GM23338 (cell line): Measurements from ENCODE around the gene ACSBG1. TPM values are rescaled to one million over a fixed set of nuclear protein-coding genes. Genes with fewer than 3 reads are reported as not detected.

ENCODE experiments used
- ATAC-seq: fragments of 200-7000 bp; cut with Tn5 transposase; 3 replicates; pipeline ENCODE4 v1.9.1; 2020
- DNase-seq: peaks from one replicate; pipeline ENCODE4 v3.0.0-alpha.2; 2015; ENCODE audit warnings: low spot score
- H2AFZ ChIP-seq: fragments of 200-600 bp; sonication (generic); 2 replicates; pipeline ENCODE4 v1.8.0; 2016; ENCODE audit warnings: antibody characterized with exemption, mild to moderate bottlenecking, moderate library complexity
- H3F3A ChIP-seq: fragments of 200-600 bp; sonication (generic); replicated peaks from 2 replicates; pipeline ENCODE4 v1.8.0; 2017; ENCODE audit warnings: antibody characterized with exemption, mixed run types, low read depth
- H3K27ac ChIP-seq: fragments of 200-600 bp; sonication (generic); 2 replicates; pipeline ENCODE4 v1.6.1; 2016; ENCODE audit warnings: low read depth
- H3K27me3 ChIP-seq: fragments of 200-600 bp; sonication (generic); 2 replicates; pipeline ENCODE4 v1.8.0; 2016; ENCODE audit warnings: mild to moderate bottlenecking, mixed run types, moderate library complexity; ENCODE audit not compliant: insufficient read depth
- H3K36me3 ChIP-seq: fragments of 200-600 bp; sonication (generic); 2 replicates; pipeline ENCODE4 v1.8.0; 2016; ENCODE audit warnings: mild to moderate bottlenecking; ENCODE audit not compliant: insufficient read depth
- H3K4me1 ChIP-seq: fragments of 200-600 bp; sonication (generic); 2 replicates; pipeline ENCODE4 v1.8.0; 2016; ENCODE audit warnings: mild to moderate bottlenecking, moderate library complexity; ENCODE audit not compliant: insufficient read depth
- H3K4me2 ChIP-seq: fragments of 200-600 bp; sonication (generic); 2 replicates; pipeline ENCODE4 v1.7.1; 2017; ENCODE audit warnings: mixed run types
- H3K4me3 ChIP-seq: fragments of 200-600 bp; sonication (generic); 2 replicates; pipeline ENCODE4 v1.6.1; 2016; ENCODE audit warnings: mixed run types
- H3K79me2 ChIP-seq: fragments of 200-600 bp; sonication (generic); replicated peaks from 2 replicates; pipeline ENCODE4 v1.8.0; 2017; ENCODE audit warnings: mild to moderate bottlenecking; ENCODE audit not compliant: insufficient read depth
- H3K9me2 ChIP-seq: fragments of 200-600 bp; sonication (generic); 2 replicates; pipeline ENCODE4 v1.8.0; 2017; ENCODE audit not compliant: insufficient read depth
- H4K20me1 ChIP-seq: fragments of 200-600 bp; sonication (generic); replicated peaks from 2 replicates; pipeline ENCODE4 v1.8.0; 2017; ENCODE audit warnings: mild to moderate bottlenecking; ENCODE audit not compliant: insufficient read depth
- H3K27ac Mint-ChIP-seq: 2 replicates; pipeline ENCODE4 v1.8.0; 2020; ENCODE audit warnings: inconsistent platforms, mild to moderate bottlenecking, moderate library complexity, mixed read lengths
- H3K27me3 Mint-ChIP-seq: 3 replicates; pipeline ENCODE4 v1.8.0; 2022; ENCODE audit warnings: low read depth, mild to moderate bottlenecking, moderate library complexity, mixed read lengths, inconsistent platforms; ENCODE audit not compliant: insufficient read depth, poor library complexity
- H3K36me3 Mint-ChIP-seq: 3 replicates; pipeline ENCODE4 v1.8.0; 2021; ENCODE audit warnings: low read depth, mild to moderate bottlenecking, inconsistent platforms, moderate library complexity, mixed read lengths
- H3K4me1 Mint-ChIP-seq: 3 replicates; pipeline ENCODE4 v1.8.0; 2020; ENCODE audit warnings: mild to moderate bottlenecking, inconsistent platforms, mixed read lengths
- H3K4me3 Mint-ChIP-seq: 3 replicates; pipeline ENCODE4 v1.8.0; 2021; ENCODE audit warnings: moderate library complexity, mild to moderate bottlenecking, inconsistent platforms, mixed read lengths
- H3K9me3 Mint-ChIP-seq: 3 replicates; pipeline ENCODE4 v1.8.0; 2020; ENCODE audit warnings: moderate library complexity, mild to moderate bottlenecking, inconsistent platforms, mixed read lengths
- CTCF ChIP-seq, 2 experiments: fragments of 200-600 bp in 1 of 2; sonication (generic) in 1 of 2; conservative IDR thresholded peaks; 2 replicates each; pipeline versions ENCODE4 v1.5.1 to v1.6.1; 2016 to 2017; ENCODE audit warnings: antibody characterized with exemption in 2 of 2, low read depth in 2 of 2, mild to moderate bottlenecking in 2 of 2, moderate library complexity in 1 of 2
- EZH2 ChIP-seq: fragments of 200-600 bp; sonication (generic); IDR thresholded peaks from one replicate; pipeline ENCODE4 v1.8.0; 2017; ENCODE audit warnings: antibody characterized with exemption, mild to moderate bottlenecking, low read depth; ENCODE audit not compliant: unreplicated experiment
- JUNB ChIP-seq: IDR thresholded peaks from one replicate; pipeline ENCODE4 v1.6.1; 2016; ENCODE audit warnings: antibody characterized with exemption; ENCODE audit not compliant: unreplicated experiment
- NANOG ChIP-seq: IDR thresholded peaks from 2 replicates; pipeline ENCODE4 v1.6.1; 2016; ENCODE audit warnings: antibody characterized with exemption, borderline replicate concordance
- POLR2AphosphoS5 ChIP-seq: IDR thresholded peaks from 2 replicates; pipeline ENCODE4 v1.6.1; 2016; ENCODE audit warnings: antibody characterized with exemption, low read depth
- REST ChIP-seq: IDR thresholded peaks from one replicate; pipeline ENCODE4 v1.6.1; 2018; ENCODE audit warnings: antibody characterized with exemption; ENCODE audit not compliant: unreplicated experiment
- STAT1 ChIP-seq: IDR thresholded peaks from one replicate; pipeline ENCODE4 v1.6.1; 2016; ENCODE audit warnings: antibody characterized with exemption; ENCODE audit not compliant: unreplicated experiment
- ZNF114 ChIP-seq: fragments of 250-450 bp; sonication (Bioruptor Pico); IDR thresholded peaks from 2 replicates; pipeline ENCODE4 v1.5.0; 2020; ENCODE audit warnings: mild to moderate bottlenecking, moderate library complexity
- ZNF331 ChIP-seq: fragments of 250-450 bp; sonication (Bioruptor Pico); IDR thresholded peaks from 2 replicates; pipeline ENCODE4 v1.5.0; 2020; ENCODE audit warnings: low read depth, mild to moderate bottlenecking, moderate library complexity
- polyA plus RNA-seq: library from polyadenylated mRNA; unstranded; fragments of >200 nt; fragmentation: Nextera tagmentation; extraction: Ambion mirVana; gene quantifications from 2 replicates; pipeline ENCODE4 v1.2.1, GENCODE V29; 2016
- total RNA-seq: library from RNA; depleted of rRNA; stranded (reverse); fragments of >200 nt; shearing (Covaris generic); gene quantifications from 2 replicates; pipeline ENCODE4 v1.2.3, GENCODE V29; 2014
- TF ChIP-seq, protein P1 (sequence below): fragments of 250-450 bp; sonication (Bioruptor Pico); IDR thresholded peaks from 2 replicates; pipeline ENCODE4 v1.5.0; 2020; ENCODE audit warnings: mild to moderate bottlenecking, moderate library complexity

Gene ACSBG1
- total and polyA plus RNA-seq, 2 experiments from 2014 or later = 1.9 to 10.0 TPM

- TF ChIP-seq, protein P1, sequence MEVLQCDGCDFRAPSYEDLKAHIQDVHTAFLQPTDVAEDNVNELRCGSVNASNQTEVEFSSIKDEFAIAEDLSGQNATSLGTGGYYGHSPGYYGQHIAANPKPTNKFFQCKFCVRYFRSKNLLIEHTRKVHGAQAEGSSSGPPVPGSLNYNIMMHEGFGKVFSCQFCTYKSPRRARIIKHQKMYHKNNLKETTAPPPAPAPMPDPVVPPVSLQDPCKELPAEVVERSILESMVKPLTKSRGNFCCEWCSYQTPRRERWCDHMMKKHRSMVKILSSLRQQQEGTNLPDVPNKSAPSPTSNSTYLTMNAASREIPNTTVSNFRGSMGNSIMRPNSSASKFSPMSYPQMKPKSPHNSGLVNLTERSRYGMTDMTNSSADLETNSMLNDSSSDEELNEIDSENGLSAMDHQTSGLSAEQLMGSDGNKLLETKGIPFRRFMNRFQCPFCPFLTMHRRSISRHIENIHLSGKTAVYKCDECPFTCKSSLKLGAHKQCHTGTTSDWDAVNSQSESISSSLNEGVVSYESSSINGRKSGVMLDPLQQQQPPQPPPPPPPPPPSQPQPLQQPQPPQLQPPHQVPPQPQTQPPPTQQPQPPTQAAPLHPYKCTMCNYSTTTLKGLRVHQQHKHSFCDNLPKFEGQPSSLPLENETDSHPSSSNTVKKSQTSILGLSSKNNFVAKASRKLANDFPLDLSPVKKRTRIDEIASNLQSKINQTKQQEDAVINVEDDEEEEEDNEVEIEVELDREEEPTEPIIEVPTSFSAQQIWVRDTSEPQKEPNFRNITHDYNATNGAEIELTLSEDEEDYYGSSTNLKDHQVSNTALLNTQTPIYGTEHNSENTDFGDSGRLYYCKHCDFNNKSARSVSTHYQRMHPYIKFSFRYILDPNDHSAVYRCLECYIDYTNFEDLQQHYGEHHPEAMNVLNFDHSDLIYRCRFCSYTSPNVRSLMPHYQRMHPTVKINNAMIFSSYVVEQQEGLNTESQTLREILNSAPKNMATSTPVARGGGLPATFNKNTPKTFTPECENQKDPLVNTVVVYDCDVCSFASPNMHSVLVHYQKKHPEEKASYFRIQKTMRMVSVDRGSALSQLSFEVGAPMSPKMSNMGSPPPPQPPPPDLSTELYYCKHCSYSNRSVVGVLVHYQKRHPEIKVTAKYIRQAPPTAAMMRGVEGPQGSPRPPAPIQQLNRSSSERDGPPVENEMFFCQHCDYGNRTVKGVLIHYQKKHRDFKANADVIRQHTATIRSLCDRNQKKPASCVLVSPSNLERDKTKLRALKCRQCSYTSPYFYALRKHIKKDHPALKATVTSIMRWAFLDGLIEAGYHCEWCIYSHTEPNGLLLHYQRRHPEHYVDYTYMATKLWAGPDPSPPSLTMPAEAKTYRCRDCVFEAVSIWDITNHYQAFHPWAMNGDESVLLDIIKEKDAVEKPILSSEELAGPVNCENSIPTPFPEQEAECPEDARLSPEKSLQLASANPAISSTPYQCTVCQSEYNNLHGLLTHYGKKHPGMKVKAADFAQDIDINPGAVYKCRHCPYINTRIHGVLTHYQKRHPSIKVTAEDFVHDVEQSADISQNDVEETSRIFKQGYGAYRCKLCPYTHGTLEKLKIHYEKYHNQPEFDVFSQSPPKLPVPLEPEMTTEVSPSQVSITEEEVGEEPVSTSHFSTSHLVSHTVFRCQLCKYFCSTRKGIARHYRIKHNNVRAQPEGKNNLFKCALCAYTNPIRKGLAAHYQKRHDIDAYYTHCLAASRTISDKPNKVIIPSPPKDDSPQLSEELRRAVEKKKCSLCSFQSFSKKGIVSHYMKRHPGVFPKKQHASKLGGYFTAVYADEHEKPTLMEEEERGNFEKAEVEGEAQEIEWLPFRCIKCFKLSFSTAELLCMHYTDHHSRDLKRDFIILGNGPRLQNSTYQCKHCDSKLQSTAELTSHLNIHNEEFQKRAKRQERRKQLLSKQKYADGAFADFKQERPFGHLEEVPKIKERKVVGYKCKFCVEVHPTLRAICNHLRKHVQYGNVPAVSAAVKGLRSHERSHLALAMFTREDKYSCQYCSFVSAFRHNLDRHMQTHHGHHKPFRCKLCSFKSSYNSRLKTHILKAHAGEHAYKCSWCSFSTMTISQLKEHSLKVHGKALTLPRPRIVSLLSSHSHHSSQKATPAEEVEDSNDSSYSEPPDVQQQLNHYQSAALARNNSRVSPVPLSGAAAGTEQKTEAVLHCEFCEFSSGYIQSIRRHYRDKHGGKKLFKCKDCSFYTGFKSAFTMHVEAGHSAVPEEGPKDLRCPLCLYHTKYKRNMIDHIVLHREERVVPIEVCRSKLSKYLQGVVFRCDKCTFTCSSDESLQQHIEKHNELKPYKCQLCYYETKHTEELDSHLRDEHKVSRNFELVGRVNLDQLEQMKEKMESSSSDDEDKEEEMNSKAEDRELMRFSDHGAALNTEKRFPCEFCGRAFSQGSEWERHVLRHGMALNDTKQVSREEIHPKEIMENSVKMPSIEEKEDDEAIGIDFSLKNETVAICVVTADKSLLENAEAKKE (CRISPR knock-in tag) = no peak
- TF ChIP-seq EZH2 (no peak), NANOG (no peak), ZNF114 (CRISPR knock-in tag) (no peak), CTCF (conservative IDR thresholded peaks at IDR 0.05; ENCODE audit: low read depth in 2 of 2) (no peak)
Observed at GRCh38 chr15:78208341-78208844, 26.0 kb downstream of the ACSBG1 start (continued).

GRCh38 chr15:78207641-78208340, 26.6 kb downstream of the ACSBG1 start:
- Mint-ChIP-seq H3K36me3 (no peaks in the 10 kb centered on the region), H3K27me3 (peaks cover 10% of the 10 kb centered on the region), H3K9me3 (no peaks in the 10 kb centered on the region), H3K4me3 (no peak overlapping the region), H3K4me1 (peaks cover 7% of the 10 kb centered on the region), H3K27ac (no peak overlapping the region)
- no peaks in the 10 kb centered on the region for H4K20me1 ChIP-seq
- no peaks in the 10 kb centered on the region for H3K27me3 ChIP-seq
- no peak for ATAC-seq
- no peak for TF ChIP-seq STAT1
- no peak for TF ChIP-seq CTCF (conservative IDR thresholded peaks at IDR 0.05; ENCODE audit: low read depth in 2 of 2)
- TF ChIP-seq ZNF114 (CRISPR knock-in tag) = no peak
- no peak for TF ChIP-seq POLR2AphosphoS5
- no peak for TF ChIP-seq REST
- no peak for TF ChIP-seq ZNF331 (CRISPR knock-in tag)
- TF ChIP-seq JUNB = no peak
- H3K36me3 ChIP-seq = no peaks in the 10 kb centered on the region
- no peaks in the 10 kb centered on the region for H3K9me2 ChIP-seq
- H3K4me1 ChIP-seq = no peaks in the 10 kb centered on the region
- H3K27ac ChIP-seq = no peak overlapping the region
- H3K79me2 ChIP-seq = no peaks in the 10 kb centered on the region
- H3F3A ChIP-seq = no peaks in the 10 kb centered on the region
- DNase-seq = no peak
- no peak overlapping the region for H3K4me2 ChIP-seq
- no peak overlapping the region for H3K4me3 ChIP-seq
- H2AFZ ChIP-seq = no peak overlapping the region
